Liver (tissue), 9 donors: Measurements from ENCODE around the gene AGPAT4. TPM values are rescaled to one million over a fixed set of nuclear protein-coding genes. Genes with fewer than 3 reads are reported as not detected.

Experiments
- DNase-seq: peaks from one replicate; pipeline ENCODE4 v3.0.0-alpha.2; 2017; ENCODE audit warnings: low spot score
- H3K27ac ChIP-seq, 2 donors: one replicate each; pipeline ENCODE4 v1.7.0; 2013; ENCODE audit warnings: inconsistent platforms in 2 of 2, low read length in 2 of 2, control low read depth in 1 of 2, low read depth in 1 of 2, mild to moderate bottlenecking in 1 of 2
- H3K27me3 ChIP-seq, 4 donors: one replicate each; pipeline versions ENCODE4 v1.6.1 to v1.7.0; 2013; ENCODE audit warnings: low read length in 3 of 4, inconsistent platforms in 1 of 4, mild to moderate bottlenecking in 1 of 4, moderate library complexity in 1 of 4; ENCODE audit not compliant: control insufficient read depth in 4 of 4, insufficient read depth in 4 of 4
- H3K36me3 ChIP-seq, 4 donors: one replicate each; pipeline versions ENCODE4 v1.6.1 to v1.7.0; 2013; ENCODE audit warnings: low read length in 3 of 4, mild to moderate bottlenecking in 3 of 4, low read depth in 1 of 4, moderate library complexity in 1 of 4; ENCODE audit not compliant: control insufficient read depth in 4 of 4, insufficient read depth in 3 of 4
- H3K4me1 ChIP-seq, 4 donors: one replicate each; pipeline versions ENCODE4 v1.6.1 to v1.7.0; 2013; ENCODE audit warnings: low read length in 3 of 4, mild to moderate bottlenecking in 3 of 4, moderate library complexity in 1 of 4; ENCODE audit not compliant: control insufficient read depth in 4 of 4, insufficient read depth in 4 of 4
- H3K4me3 ChIP-seq, 3 donors: one replicate each; pipeline versions ENCODE4 v1.6.1 to v1.7.0; 2013; ENCODE audit warnings: low read length in 3 of 3, control low read depth in 1 of 3, low read depth in 1 of 3, mild to moderate bottlenecking in 1 of 3
- H3K9ac ChIP-seq, 2 donors: one replicate each; pipeline ENCODE4 v1.7.0; 2013; ENCODE audit warnings: low read length in 2 of 2, mild to moderate bottlenecking in 2 of 2, moderate library complexity in 2 of 2, control low read depth in 1 of 2, low read depth in 1 of 2
- H3K9me3 ChIP-seq, 4 donors: one replicate each; pipeline versions ENCODE4 v1.6.1 to v1.7.0; 2013; ENCODE audit warnings: low read length in 3 of 4; ENCODE audit not compliant: control insufficient read depth in 4 of 4
- EGR1 ChIP-seq, 2 donors: IDR thresholded peaks; 2 replicates each; pipeline ENCODE4 v1.6.1; 2016 to 2018; ENCODE audit warnings: antibody characterized with exemption in 2 of 2, low read depth in 2 of 2
- FOXA1 ChIP-seq: IDR thresholded peaks from 2 replicates; pipeline ENCODE4 v1.6.1; 2016; ENCODE audit warnings: antibody characterized with exemption
- FOXA2 ChIP-seq: IDR thresholded peaks from 2 replicates; pipeline ENCODE4 v1.6.1; 2016; ENCODE audit warnings: antibody characterized with exemption
- GABPA ChIP-seq, 2 donors: IDR thresholded peaks in 1 of 2; conservative IDR thresholded peaks in 1 of 2; 2 replicates each; pipeline ENCODE4 v1.6.1; 2016; ENCODE audit warnings: antibody characterized with exemption in 2 of 2, mild to moderate bottlenecking in 1 of 2, moderate library complexity in 1 of 2
- HNF4A ChIP-seq, 2 donors: conservative IDR thresholded peaks; 2 replicates each; pipeline ENCODE4 v1.6.1; 2016; ENCODE audit warnings: antibody characterized with exemption in 2 of 2, mild to moderate bottlenecking in 2 of 2
- HNF4G ChIP-seq: IDR thresholded peaks from 2 replicates; pipeline ENCODE4 v1.6.1; 2016; ENCODE audit warnings: antibody characterized with exemption
- NR2F2 ChIP-seq: IDR thresholded peaks from 2 replicates; pipeline ENCODE4 v1.6.1; 2016; ENCODE audit warnings: antibody characterized with exemption
- RAD21 ChIP-seq, 2 donors: IDR thresholded peaks; 2 replicates each; pipeline ENCODE4 v1.6.1; 2016; ENCODE audit warnings: antibody characterized with exemption in 2 of 2, mild to moderate bottlenecking in 2 of 2
- RXRA ChIP-seq, 2 donors: IDR thresholded peaks; 2 replicates each; pipeline ENCODE4 v1.6.1; 2017 to 2018; ENCODE audit warnings: antibody characterized with exemption in 2 of 2, mild to moderate bottlenecking in 1 of 2
- SP1 ChIP-seq: IDR thresholded peaks from 2 replicates; pipeline ENCODE4 v1.6.1; 2018; ENCODE audit warnings: antibody characterized with exemption, mild to moderate bottlenecking
- YY1 ChIP-seq: IDR thresholded peaks from 2 replicates; pipeline ENCODE4 v1.6.1; 2016; ENCODE audit warnings: antibody characterized with exemption, mild to moderate bottlenecking
- WGBS: extraction: QIAGEN DNeasy Blood & Tissue Kit; methylation state at CpG from one replicate; pipeline ENCODE4 v1.1.7; 2013; 5-methylcytosine and 5-hydroxymethylcytosine counted together
- polyA plus RNA-seq, 2 donors: library from polyadenylated mRNA; stranded (reverse) in 1 of 2; unstranded in 1 of 2; fragments of 200-250 nt in 1 of 2; fragments of >200 nt in 1 of 2; fragmentation: Nextera tagmentation in 1 of 2; extraction: Ambion mirVana in 1 of 2; gene quantifications; one replicate each; pipeline versions ENCODE4 v1.2.1 to v1.2.3, GENCODE V29; 2013 to 2015
- total RNA-seq, 2 donors: library from RNA; depleted of rRNA; stranded (reverse); fragments of >200 nt; gene quantifications; one replicate each; pipeline ENCODE4 v1.2.3, GENCODE V29; 2014
- TF ChIP-seq, protein P1 (sequence below): fragments of 150-350 bp; IDR thresholded peaks from 2 replicates; pipeline ENCODE4 v1.5.1; 2017; ENCODE audit warnings: improper control_type of control experiment, low read depth, low read length; ENCODE audit not compliant: missing input control
- TF ChIP-seq, protein P2 (sequence below): IDR thresholded peaks from 2 replicates; pipeline ENCODE4 v1.6.1; 2016; ENCODE audit warnings: antibody characterized with exemption
- TF ChIP-seq, protein P3 (sequence below): IDR thresholded peaks from 2 replicates; pipeline ENCODE4 v1.6.1; 2016; ENCODE audit warnings: antibody characterized with exemption
- TF ChIP-seq, protein P4 (sequence below): IDR thresholded peaks from 2 replicates; pipeline ENCODE4 v1.6.1; 2016; ENCODE audit warnings: antibody characterized with exemption
- donor health status: healthy.
- donor health status: healthy.
- donor health status: healthy.
- donor health status: healthy.
- donor health status: healthy.

The AGPAT4 gene
- total and polyA plus RNA-seq, 4 donors, result 0.44 to 17.5 (median 0.69) TPM

DNA sequence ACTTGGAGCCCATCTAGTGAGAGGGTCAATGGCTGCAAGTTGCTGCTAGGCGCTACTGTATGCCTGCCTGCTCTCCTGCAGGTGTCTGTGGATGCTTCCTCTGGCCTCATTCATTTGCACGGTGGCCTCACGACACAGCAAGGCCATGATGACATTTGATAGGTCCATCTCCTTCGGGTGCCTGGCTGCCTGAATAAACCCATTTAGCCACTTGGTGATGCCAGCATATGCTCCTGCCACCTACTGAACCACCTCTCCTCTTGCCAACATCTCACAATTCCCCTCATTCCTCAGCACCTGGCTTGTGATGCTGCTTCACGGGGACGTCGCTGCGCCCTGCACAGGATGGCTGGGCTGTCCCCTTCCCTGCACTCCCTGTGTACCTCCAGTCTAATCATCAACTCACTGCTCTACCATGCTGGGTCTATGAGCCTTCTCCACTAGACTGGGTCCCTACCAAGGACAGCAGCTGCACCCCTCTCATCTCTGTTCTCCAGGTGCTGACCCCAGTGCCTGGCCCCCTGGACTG lies 51.1 kb downstream of the AGPAT4 start (continued):
- TF ChIP-seq, protein P1, sequence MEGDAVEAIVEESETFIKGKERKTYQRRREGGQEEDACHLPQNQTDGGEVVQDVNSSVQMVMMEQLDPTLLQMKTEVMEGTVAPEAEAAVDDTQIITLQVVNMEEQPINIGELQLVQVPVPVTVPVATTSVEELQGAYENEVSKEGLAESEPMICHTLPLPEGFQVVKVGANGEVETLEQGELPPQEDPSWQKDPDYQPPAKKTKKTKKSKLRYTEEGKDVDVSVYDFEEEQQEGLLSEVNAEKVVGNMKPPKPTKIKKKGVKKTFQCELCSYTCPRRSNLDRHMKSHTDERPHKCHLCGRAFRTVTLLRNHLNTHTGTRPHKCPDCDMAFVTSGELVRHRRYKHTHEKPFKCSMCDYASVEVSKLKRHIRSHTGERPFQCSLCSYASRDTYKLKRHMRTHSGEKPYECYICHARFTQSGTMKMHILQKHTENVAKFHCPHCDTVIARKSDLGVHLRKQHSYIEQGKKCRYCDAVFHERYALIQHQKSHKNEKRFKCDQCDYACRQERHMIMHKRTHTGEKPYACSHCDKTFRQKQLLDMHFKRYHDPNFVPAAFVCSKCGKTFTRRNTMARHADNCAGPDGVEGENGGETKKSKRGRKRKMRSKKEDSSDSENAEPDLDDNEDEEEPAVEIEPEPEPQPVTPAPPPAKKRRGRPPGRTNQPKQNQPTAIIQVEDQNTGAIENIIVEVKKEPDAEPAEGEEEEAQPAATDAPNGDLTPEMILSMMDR, result no peak
- no peak for TF ChIP-seq FOXA2
- TF ChIP-seq RXRA (IDR thresholded peaks at IDR 0.05), result no peak
- TF ChIP-seq, protein P2, sequence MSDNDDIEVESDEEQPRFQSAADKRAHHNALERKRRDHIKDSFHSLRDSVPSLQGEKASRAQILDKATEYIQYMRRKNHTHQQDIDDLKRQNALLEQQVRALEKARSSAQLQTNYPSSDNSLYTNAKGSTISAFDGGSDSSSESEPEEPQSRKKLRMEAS, result no peak
- TF ChIP-seq EGR1 (IDR thresholded peaks at IDR 0.05; ENCODE audit: low read depth in 2 of 2), result no peak
- no peak for TF ChIP-seq HNF4A (conservative IDR thresholded peaks at IDR 0.05)
- TF ChIP-seq, protein P3, sequence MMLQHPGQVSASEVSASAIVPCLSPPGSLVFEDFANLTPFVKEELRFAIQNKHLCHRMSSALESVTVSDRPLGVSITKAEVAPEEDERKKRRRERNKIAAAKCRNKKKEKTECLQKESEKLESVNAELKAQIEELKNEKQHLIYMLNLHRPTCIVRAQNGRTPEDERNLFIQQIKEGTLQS, result no peak

DNA sequence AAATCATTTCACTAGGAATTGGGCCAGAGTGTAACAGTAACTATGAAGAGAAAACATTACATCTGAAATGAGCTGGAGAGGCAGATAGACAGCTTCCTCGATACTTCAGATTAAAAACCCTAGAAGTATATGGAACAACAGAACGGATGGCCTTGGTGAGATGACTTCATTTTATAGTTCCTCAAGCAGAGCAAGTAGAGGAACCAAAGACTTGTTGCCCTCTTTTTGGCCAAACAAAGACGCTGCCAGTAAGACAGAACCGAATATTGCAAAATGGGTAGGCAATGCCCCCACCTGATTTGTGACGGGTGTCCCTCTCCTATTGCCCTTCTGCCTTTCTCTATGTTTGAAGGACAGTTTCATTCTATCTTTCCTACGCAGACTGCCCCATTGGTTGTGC lies 53.5 kb downstream of the AGPAT4 start:
- Histone ChIP-seq H3K27me3 (no peaks in the 10 kb centered on the region), H3K9ac (no peak overlapping the region), H3K36me3 (no peaks in the 10 kb centered on the region), H3K27ac (no peak overlapping the region), H3K4me1 (no peaks in the 10 kb centered on the region), H3K9me3 (no peaks in the 10 kb centered on the region), H3K4me3 (no peak overlapping the region)
- no peak for DNase-seq
- TF ChIP-seq HNF4G (no peak), FOXA2 (no peak), YY1 (no peak), SP1 (no peak), EGR1 (IDR thresholded peaks at IDR 0.05; ENCODE audit: low read depth in 2 of 2) (no peak), NR2F2 (no peak), HNF4A (conservative IDR thresholded peaks at IDR 0.05) (no peak), GABPA (IDR thresholded peaks at IDR 0.05 in 1 of 2, conservative IDR thresholded peaks at IDR 0.05 in 1 of 2) (no peak), FOXA1 (no peak), RAD21 (IDR thresholded peaks at IDR 0.05) (no peak), RXRA (IDR thresholded peaks at IDR 0.05) (no peak)
- TF ChIP-seq, protein P3, result no peak
- TF ChIP-seq, protein P2, result no peak
- TF ChIP-seq, protein P1, result no peak
- TF ChIP-seq, protein P4, sequence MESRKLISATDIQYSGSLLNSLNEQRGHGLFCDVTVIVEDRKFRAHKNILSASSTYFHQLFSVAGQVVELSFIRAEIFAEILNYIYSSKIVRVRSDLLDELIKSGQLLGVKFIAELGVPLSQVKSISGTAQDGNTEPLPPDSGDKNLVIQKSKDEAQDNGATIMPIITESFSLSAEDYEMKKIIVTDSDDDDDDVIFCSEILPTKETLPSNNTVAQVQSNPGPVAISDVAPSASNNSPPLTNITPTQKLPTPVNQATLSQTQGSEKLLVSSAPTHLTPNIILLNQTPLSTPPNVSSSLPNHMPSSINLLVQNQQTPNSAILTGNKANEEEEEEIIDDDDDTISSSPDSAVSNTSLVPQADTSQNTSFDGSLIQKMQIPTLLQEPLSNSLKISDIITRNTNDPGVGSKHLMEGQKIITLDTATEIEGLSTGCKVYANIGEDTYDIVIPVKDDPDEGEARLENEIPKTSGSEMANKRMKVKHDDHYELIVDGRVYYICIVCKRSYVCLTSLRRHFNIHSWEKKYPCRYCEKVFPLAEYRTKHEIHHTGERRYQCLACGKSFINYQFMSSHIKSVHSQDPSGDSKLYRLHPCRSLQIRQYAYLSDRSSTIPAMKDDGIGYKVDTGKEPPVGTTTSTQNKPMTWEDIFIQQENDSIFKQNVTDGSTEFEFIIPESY, result no peak
- WGBS, result 91% methylated on average over 6 of the region's 6 CpGs
